Epithelial cell of proximal tubule (primary cell): ENCODE data around the gene TCAIM. TPM values are rescaled to one million over a fixed set of nuclear protein-coding genes. Genes with fewer than 3 reads are reported as not detected.

Experiments used
- DNase-seq: peaks from one replicate; pipeline ENCODE4 v3.0.0-alpha.2; 2011; ENCODE audit warnings: low read depth
- H3K4me3 ChIP-seq: 2 replicates; pipeline ENCODE4 v1.5.1; 2011; ENCODE audit warnings: low read depth, mild to moderate bottlenecking, low read length
- CTCF ChIP-seq: conservative IDR thresholded peaks from 2 replicates; pipeline ENCODE4 v1.5.1; 2012; ENCODE audit warnings: low read depth, mild to moderate bottlenecking, low read length
- total RNA-seq: library from RNA; depleted of rRNA; stranded (reverse); fragments of >200 nt; gene quantifications from 2 replicates; pipeline ENCODE4 v1.2.3, GENCODE V29; 2015

Gene TCAIM
- total RNA-seq, 1 donor from 2014 or later, result 20.9 TPM

- TF ChIP-seq CTCF, result no peak
- peak; percentile 61 for DNase-seq
- no peak overlapping the region for H3K4me3 ChIP-seq
Observed at GRCh38 chr3:44363591-44363990, 25.0 kb downstream of the TCAIM start.

- TF ChIP-seq CTCF, result no peak
- DNase-seq, result no peak
- no peak overlapping the region for H3K4me3 ChIP-seq
Observed at GRCh38 chr3:44365952-44366351, 27.4 kb downstream of the TCAIM start.

GRCh38 chr3:44375450-44375849, 36.9 kb downstream of the TCAIM start:
- H3K4me3 ChIP-seq, result no peak overlapping the region
- TF ChIP-seq CTCF, result no peak
- DNase-seq, result no peak

GRCh38 chr3:44387404-44387803, 48.8 kb downstream of the TCAIM start:
- DNase-seq, result no peak

GRCh38 chr3:44392489-44392888, 53.9 kb downstream of the TCAIM start:
- DNase-seq, result no peak
- TF ChIP-seq CTCF, result no peak
- H3K4me3 ChIP-seq, result no peak overlapping the region

More at GRCh38 chr3:44387404-44387803, 48.8 kb downstream of the TCAIM start:
- no peak overlapping the region for H3K4me3 ChIP-seq
- TF ChIP-seq CTCF, result no peak

- no peak overlapping the region for H3K4me3 ChIP-seq
- TF ChIP-seq CTCF, result no peak
- DNase-seq, result no peak
Observed at GRCh38 chr3:44395714-44396113, 57.1 kb downstream of the TCAIM start.
